PFSK-1 (cell line): ENCODE results near the gene AGR2.

Experiments used
- POLR2AphosphoS5 ChIP-seq: IDR thresholded peaks from 2 replicates; pipeline ENCODE4 v1.6.1; 2012; ENCODE audit warnings: low read depth, mild to moderate bottlenecking, control low read depth, low read length, moderate library complexity
- SIN3A ChIP-seq: IDR thresholded peaks from 2 replicates; pipeline ENCODE4 v1.6.1; 2012; ENCODE audit warnings: mild to moderate bottlenecking, low read length, moderate library complexity, borderline replicate concordance; ENCODE audit not compliant: insufficient read depth
- TAF1 ChIP-seq: IDR thresholded peaks from 2 replicates; pipeline ENCODE4 v1.6.1; 2012; ENCODE audit warnings: low read length, control low read depth, borderline replicate concordance; ENCODE audit not compliant: insufficient read depth
- TF ChIP-seq, protein P1 (sequence below), 2 experiments: IDR thresholded peaks; 2 replicates each; pipeline versions ENCODE4 v1.6.1 to v1.8.0; 2011 to 2012; ENCODE audit warnings: low read depth in 2 of 2, low read length in 2 of 2, control low read depth in 1 of 2, inconsistent platforms in 1 of 2, mild to moderate bottlenecking in 1 of 2, moderate library complexity in 1 of 2; ENCODE audit not compliant: insufficient read depth in 1 of 2

DNA sequence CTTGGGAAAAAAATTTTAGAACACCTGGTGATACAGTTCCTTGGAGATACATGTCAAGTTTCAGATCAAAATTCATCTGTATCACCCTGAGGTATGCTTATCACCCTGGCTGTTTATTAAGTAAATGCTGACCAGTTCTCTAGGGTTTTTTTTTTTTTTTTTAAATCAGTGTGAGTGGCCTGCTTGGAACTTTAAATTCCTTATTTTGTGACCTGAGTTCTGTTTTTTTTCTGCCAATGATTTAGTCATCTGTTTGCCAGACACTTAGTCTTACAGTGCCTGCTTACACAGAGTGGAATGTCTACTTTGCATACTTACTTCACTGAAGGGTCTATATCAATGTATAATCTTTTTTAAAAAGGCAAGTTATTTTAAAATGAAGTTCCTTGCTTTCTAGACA is 49.4 kb downstream of the AGR2 start:
- TF ChIP-seq SIN3A (no peak), POLR2AphosphoS5 (no peak), TAF1 (no peak)
- TF ChIP-seq, protein P1, sequence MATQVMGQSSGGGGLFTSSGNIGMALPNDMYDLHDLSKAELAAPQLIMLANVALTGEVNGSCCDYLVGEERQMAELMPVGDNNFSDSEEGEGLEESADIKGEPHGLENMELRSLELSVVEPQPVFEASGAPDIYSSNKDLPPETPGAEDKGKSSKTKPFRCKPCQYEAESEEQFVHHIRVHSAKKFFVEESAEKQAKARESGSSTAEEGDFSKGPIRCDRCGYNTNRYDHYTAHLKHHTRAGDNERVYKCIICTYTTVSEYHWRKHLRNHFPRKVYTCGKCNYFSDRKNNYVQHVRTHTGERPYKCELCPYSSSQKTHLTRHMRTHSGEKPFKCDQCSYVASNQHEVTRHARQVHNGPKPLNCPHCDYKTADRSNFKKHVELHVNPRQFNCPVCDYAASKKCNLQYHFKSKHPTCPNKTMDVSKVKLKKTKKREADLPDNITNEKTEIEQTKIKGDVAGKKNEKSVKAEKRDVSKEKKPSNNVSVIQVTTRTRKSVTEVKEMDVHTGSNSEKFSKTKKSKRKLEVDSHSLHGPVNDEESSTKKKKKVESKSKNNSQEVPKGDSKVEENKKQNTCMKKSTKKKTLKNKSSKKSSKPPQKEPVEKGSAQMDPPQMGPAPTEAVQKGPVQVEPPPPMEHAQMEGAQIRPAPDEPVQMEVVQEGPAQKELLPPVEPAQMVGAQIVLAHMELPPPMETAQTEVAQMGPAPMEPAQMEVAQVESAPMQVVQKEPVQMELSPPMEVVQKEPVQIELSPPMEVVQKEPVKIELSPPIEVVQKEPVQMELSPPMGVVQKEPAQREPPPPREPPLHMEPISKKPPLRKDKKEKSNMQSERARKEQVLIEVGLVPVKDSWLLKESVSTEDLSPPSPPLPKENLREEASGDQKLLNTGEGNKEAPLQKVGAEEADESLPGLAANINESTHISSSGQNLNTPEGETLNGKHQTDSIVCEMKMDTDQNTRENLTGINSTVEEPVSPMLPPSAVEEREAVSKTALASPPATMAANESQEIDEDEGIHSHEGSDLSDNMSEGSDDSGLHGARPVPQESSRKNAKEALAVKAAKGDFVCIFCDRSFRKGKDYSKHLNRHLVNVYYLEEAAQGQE (IDR thresholded peaks at IDR 0.05; ENCODE audit: insufficient read depth in 1 of 2, low read depth in 2 of 2, low read length in 2 of 2) = no peak
